CMK (cell line): ENCODE data around the gene TNNI3.

Source experiments
- DNase-seq: peaks from one replicate; pipeline ENCODE4 v3.0.0-alpha.2; 2010; ENCODE audit warnings: low read depth

Gene TNNI3

DNA sequence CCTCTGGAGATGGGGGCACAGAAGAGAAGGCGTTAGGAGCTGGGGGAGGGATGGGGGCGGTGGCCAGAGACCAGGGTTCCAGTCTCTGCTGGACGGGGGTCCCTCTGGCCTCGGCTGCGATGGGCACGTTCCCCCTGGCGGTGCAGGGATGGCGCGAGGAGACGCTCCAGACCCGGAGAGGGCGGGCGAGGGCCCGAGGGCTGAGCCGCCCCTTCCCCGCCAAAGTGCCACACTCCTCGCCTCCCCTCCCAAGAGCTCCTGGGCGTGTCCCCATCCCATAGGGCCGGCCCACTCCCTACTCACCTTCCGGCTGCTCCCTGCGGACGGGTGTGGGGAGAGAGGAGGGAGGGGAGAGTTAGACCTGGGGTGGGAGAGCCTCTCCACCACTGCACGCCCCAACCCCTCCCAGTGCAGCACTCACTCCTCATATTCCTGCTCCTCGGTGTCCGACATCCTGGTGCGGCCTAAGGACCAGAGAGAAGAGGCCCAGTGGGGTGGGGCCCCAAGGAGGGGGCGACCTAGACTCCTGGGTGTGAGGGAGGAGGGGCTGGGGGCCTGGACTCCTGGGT is 10.7 kb downstream of the TNNI3 start:
- no peak for DNase-seq

DNA sequence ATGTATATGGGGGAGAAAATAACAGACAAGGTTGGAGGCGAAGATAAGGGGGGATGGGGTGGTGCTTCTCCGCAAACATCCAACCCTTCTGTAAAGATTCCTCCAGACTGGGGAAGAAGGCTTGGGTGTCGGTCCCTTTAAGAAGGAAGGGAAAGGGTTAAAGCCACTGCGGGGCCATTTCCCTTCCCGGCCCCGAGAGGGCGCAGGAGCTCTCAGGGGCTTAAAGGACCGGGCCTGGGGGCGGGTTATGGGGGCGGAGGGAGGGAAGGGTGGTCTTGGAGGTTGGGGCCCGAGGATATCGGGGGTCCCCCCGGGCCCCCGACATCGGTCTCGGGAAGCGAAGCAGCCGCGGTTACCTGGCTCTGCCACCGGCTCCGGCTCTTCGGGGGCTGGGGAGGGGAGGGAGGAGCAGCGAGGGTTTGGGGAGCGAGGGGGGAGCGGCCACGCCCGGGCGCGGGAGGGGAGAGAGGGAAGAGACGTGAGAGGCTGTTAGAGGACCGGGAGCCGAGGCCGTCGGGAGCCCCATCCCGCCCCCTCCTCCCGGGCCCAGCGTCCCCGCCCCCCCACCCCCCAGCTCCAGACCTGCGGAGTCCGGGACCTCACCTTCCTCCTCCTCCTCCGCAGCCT is 11.3 kb downstream of the TNNI3 start:
- DNase-seq = no peak

DNA sequence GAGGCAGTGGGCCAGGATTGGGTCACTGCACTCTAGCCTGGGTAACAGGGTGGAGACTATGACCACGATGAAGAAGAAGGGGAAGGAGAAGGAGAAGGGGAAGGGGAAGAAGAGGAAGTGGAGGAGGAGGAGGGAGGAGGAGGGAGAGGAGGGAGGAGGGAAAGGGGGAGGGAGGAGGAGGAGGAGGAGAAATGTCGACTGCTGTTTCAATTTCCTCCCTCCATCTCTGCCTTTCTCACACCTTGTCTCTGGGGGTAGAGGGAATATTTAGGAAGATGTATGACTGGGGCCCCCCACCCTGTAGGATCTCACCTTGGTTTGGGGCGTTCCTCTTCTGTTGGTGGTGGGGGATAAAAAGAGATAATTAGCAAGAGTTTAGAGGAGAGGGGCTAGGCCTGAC is 12.3 kb downstream of the TNNI3 start:
- no peak for DNase-seq

DNA sequence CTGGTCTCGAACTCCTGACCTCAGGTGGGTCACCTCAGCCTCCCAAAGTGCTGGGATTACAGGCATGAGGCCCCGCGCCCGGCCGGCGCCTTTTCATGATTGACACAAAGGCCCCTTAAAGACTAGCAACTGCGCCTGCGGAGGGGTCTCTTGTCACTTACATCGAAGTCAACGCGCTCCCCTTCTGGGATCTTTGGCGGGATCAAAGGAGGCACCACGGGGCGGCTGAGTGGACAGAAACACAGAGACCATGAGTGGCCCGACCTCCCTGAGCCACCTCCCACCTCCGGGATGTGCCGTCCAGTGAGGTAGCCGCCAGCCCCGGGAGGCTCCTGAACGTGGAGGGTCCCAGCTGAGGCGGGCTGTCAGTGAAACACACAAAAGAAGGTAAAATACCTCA is 15.8 kb downstream of the TNNI3 start:
- DNase-seq = no peak

DNA sequence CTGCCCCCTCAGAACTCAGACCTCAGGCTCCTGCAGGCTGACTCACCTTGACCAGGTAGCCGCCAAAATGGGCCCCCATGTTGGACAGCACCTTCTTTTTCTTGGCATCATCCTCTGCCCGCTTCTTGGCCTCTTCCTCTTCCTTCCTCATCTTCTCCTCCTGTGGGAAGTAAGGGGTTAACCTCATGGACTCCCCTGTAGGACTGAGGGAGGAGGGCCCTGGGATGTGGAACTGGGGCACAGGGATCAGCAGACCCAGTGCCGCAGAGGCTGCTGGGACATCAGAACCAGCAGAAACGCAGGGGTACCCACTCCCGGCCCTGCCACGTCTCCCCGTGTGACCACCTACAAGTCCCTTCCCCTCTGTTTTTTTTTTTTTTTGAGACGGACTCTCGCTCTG is 19.6 kb downstream of the TNNI3 start:
- no peak for DNase-seq

DNA sequence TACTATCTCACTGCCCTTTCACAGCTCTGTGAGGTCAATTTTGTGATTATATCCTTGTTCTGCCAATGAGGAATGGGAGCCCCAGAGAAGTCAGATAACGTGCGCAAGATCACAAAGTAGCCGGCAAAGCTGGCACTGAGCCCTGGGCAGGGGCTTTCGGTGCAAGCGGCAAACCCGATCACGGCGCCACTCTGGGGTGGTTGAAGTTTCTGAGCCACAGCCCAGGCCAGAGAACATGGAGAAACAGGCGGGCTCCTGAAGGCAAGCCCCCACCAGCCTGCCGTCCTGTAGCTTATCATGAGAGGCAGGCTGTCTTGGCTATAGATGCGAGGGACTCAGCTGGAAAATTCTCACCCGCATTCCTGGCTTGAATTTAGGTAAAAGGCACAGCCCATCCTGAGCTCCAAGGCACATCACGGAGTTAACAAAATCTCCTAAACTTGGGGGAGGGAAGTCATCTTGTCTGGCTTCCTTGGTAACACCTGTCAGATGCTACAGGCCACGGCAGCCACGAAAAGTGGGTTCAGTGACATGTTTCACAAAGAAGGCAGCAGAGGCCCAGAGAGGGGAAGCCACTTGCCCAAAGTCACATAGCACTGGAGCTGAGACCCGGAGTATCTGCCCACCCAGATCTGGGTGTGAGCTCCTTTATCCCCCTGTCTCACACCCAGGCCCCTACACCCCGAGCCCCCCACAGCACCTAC is 21.0 kb downstream of the TNNI3 start:
- DNase-seq = no peak

DNA sequence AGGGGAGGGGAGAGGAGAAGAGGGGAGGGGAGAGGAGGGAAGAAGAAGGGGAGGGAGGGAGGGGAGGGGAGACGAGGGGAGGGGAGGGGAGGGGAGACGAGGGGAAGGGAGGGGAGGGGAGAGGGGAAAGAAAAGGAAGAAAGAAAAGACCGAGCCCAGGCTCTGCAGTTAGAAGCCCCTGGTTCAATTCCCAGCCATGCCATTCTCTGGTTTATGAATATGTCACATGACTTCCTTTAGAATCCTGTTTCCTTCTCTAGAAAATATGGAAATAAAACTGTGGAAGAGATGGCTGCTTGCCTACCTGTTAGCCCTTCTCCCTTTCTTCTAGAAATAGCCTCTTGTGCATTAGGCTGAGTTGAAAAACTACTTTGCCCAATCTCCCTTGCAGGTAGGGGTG is 22.8 kb downstream of the TNNI3 start:
- DNase-seq = no peak

DNA sequence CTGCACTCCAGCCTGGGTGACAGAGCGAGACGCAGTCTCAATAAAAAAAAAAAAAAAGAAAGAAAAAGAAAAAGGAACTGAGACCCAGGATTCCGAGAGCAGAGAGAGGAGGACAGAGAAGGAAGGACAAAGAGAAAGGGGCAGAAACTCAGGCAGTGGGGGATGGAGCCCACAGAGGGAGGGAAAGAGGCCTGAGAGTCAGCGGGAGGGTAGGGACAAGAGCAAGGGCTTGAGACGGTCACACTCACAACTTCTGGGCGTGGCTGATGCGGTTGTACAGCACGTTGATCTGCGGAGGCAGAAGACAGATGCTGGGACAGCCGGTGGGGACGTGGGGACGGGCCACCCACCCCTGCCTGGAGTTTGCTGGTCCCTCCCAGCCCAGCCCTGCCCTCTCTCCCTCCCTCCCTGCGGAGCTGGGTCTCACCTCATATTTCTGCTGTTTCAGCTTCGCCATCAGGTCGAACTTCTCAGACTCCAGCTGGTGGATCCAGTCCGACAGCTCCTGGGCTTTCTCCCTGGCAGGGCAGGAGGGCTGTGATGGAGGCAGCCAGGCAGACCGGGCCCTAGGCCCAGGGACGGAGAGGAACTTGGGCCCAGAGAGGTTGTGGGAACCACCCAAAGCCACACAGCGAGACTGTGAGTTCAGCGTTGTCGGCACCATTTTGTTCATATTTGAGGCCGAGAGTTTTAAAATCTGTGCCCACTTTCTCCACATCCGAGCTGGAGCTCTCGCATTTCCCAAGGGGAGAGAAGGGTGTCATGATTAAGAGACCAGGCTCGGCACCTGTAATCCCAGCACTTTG is 23.7 kb downstream of the TNNI3 start:
- DNase-seq = no peak

DNA sequence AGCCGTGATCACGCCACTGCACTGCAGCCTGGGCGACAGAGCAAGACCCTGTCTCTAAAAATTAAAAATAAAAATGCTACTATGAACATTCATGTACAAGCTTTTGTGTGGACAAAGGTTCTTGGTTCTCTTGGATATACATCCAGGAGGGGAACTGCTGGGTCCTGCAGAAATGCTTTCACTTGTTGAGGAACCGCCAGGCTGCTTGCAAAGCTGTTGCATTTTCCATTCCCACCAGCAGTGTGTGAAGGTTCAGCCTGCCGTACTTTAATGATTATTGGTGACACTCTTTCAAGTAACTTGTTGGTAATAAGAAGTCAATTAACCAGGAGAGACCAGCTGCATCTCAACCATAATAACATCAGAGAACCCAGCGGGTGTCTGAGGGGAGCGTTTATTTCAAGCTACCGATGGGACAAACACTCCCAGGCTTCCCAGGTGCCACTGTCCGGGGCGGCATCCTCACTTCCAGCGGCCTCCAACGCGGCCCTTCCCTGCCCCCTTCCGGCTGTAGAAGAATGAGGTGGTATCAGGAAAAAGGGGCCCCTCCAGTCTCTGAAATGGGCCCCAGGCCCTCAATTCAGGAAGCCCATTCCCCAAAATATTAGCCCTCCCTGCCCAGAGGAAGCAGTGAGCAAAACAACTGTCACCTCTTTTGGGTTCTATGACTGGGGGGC is 24.9 kb downstream of the TNNI3 start:
- no peak for DNase-seq

DNA sequence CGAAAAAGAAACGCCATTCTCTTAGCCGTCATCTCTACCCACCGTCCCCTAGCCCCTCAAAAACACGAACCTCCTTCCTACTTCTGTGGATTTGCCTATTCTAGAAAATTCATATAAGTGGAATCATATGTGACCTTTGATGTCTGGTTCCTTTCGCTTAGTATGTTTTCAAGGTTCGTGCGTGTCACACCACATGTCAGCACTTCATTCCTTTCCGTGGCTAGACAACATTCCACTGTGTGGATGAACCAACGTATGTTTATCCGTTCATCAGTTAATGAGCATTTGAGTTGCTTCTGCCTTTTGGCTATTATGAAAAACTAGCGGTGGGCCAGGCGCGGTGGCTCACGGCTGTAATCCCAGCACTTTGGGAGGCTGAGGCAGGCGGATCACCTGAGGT is 26.1 kb downstream of the TNNI3 start:
- DNase-seq = no peak

DNA sequence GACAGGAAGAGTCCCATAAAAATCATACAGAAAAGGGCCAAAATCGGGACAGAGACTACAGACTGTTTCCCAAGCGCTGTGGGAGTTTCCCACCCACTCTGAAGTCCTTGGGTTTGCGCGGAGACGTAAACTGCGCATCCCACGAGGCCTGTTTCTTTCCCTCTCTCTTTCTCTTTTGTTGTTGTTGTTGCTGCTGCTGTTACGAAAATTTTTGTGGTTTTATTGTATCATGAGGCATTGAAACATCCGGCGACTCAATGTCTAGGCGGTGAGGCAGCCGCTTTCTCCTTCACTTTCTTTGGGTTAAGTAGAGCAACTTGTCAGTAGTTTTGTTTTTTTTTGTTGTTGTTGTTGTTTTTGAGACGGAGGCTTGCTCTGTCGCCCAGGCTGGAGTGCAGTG is 38.5 kb downstream of the TNNI3 start:
- DNase-seq = no peak

DNA sequence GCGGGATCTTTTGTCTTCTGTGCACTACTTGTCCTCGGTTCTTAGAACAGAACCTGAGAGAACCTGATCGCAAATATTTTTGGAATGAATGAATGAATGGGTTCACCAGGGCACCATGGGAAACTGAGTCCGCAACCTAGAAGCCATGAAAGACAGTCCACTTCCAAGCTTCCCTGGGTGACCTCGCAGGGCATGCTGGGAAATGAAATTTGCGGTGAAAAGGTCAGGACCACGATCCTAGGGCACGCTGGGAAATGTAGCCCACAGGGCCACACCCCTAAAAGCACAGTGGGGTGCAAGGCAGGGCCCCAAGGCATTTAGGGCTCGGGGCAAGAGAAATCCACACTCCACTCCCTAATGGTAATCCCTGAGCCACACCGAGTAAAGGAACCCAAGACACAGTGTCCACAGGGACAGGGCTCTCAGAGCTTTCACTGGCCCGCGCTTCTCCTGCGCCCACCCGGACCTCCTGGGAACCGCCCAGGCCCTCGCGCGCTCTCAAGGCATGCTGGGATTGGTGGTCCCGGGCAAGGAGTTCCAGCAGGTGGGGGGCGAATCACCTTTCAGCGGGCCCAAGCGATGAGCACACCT is 39.0 kb downstream of the TNNI3 start:
- peak; percentile 72 for DNase-seq

DNA sequence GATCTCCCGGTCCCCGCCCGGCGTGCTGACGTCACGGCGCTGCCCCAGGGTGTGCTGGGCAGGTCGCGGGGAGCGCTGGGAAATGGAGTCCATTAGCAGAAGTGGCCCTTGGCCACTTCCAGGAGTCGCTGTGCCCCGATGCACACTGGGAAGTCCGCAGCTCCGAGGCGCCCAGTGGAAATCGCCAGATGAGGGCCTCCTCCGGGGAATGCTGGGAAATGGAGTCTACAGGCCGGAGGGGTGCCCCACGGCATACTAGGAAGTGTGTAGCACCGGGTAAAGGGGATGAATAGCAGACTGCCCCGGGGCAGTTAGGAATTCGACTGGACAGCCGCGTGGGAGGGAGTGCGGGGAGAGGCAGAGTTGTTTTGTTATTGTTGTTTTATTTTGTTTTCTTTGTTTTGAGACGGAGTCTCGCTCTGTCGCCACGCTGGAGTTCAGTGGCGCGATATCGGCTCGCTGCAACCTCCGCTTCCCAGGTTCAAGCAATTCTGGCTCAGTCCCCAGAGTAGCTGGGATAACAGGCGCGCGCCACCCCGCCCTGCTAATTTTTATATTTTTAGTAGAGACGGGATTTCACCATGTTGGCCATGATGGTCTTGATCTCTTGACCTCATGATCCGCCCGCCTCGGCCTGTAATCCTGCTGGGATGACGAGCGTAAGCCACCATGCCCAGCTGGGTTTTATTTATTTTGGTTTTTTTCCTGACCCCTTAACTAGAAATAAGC is 39.7 kb downstream of the TNNI3 start:
- peak; percentile 95 for DNase-seq

DNA sequence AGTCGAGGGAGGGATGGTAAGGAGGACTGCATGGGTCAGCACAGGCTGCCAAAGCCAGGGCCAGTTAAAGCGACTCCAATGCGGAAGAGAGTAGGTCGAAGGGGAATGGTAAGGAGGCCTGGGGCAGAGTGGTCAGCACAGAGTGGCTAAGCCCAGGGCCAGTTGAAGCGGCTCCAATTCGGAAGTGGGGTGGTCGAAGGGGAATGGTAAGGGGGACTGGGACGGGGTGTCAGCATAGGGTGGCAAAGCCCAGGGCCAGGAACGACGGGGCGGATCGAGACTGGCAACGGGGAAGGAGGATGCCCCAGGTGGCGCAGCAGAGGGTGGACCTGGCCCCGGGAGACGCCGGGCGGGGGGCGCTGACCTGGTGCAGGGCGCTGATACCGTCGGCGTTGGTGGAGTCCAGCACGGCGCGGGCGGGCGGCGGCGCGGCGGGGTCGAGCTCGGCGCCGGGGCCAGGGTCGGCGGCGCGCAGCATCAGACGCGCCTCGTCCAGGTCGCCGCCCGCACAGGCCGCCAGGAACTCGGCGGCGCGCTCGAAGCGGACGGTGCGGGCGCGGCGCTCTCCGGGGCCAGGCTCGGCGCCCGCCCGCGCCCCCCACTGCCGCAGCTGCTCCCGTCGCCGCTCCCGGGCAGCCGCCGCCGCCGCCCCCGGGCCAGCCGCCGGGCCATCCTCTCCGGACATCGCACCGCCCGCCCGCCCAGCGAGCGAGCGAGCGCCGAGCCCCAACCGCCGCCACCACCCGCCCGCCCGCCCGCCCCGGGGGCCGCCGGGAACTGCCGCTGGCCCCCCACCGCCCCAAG is 40.5 kb downstream of the TNNI3 start, which contains the start of gene PPP1R12C:
PPP1R12C (minus strand) TSS at position 779 of the 804 bp plus-strand sequence; CDS start at position 685, 94 bp downstream.
- DNase-seq = no peak

DNA sequence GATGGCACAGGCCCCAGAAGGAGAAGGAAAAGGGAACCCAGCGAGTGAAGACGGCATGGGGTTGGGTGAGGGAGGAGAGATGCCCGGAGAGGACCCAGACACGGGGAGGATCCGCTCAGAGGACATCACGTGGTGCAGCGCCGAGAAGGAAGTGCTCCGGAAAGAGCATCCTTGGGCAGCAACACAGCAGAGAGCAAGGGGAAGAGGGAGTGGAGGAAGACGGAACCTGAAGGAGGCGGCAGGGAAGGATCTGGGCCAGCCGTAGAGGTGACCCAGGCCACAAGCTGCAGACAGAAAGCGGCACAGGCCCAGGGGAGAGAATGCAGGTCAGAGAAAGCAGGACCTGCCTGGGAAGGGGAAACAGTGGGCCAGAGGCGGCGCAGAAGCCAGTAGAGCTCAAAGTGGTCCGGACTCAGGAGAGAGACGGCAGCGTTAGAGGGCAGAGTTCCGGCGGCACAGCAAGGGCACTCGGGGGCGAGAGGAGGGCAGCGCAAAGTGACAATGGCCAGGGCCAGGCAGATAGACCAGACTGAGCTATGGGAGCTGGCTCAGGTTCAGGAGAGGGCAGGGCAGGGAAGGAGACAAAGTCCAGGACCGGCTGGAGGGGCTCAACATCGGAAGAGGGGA is 41.2 kb downstream of the TNNI3 start:
- DNase-seq = no peak

DNA sequence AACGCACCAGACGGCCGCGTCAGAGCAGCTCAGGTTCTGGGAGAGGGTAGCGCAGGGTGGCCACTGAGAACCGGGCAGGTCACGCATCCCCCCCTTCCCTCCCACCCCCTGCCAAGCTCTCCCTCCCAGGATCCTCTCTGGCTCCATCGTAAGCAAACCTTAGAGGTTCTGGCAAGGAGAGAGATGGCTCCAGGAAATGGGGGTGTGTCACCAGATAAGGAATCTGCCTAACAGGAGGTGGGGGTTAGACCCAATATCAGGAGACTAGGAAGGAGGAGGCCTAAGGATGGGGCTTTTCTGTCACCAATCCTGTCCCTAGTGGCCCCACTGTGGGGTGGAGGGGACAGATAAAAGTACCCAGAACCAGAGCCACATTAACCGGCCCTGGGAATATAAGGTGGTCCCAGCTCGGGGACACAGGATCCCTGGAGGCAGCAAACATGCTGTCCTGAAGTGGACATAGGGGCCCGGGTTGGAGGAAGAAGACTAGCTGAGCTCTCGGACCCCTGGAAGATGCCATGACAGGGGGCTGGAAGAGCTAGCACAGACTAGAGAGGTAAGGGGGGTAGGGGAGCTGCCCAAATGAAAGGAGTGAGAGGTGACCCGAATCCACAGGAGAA is 42.0 kb downstream of the TNNI3 start:
- no peak for DNase-seq

DNA sequence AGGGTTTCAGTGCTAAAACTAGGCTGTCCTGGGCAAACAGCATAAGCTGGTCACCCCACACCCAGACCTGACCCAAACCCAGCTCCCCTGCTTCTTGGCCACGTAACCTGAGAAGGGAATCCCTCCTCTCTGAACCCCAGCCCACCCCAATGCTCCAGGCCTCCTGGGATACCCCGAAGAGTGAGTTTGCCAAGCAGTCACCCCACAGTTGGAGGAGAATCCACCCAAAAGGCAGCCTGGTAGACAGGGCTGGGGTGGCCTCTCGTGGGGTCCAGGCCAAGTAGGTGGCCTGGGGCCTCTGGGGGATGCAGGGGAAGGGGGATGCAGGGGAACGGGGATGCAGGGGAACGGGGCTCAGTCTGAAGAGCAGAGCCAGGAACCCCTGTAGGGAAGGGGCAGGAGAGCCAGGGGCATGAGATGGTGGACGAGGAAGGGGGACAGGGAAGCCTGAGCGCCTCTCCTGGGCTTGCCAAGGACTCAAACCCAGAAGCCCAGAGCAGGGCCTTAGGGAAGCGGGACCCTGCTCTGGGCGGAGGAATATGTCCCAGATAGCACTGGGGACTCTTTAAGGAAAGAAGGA is 42.9 kb downstream of the TNNI3 start:
- no peak for DNase-seq

DNA sequence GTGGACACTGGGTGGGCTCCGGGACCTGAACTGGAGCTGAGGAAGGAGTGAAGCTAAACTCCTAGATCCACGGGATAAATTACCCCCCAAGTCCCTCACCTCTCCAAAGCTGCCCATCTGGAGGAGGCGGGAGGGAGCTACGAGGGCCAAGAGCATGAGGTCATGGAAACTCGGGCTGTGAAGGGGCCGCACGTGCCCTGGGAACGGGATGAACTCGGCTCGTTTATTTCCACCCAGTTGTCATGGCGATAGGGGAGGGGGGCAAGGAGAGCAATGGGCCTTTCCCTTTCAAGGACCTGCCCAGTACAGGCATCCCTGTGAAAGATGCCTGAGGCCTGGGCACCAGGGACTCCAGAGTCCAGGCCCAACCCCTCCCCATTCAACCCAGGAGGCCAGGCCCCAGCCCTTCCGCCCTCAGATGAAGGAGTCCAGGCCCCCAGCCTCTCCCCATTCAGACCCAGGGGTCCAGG is 43.9 kb downstream of the TNNI3 start:
- no peak for DNase-seq
